HL-60/S4 (cell line): ENCODE data around the gene DST.

ENCODE experiments used
- in situ Hi-C: fragments of 300-500 bp; cut with MboI; formaldehyde crosslinking; loops from 2 replicates; pipeline ENCODE4 v1.14.3; 2022; ENCODE audit warnings: low sequenced_read_pairs

Gene DST

GRCh38 chr6:56448046-56448445, 194.6 kb downstream of the DST start:
- in situ Hi-C loops = no loop called here

DNA sequence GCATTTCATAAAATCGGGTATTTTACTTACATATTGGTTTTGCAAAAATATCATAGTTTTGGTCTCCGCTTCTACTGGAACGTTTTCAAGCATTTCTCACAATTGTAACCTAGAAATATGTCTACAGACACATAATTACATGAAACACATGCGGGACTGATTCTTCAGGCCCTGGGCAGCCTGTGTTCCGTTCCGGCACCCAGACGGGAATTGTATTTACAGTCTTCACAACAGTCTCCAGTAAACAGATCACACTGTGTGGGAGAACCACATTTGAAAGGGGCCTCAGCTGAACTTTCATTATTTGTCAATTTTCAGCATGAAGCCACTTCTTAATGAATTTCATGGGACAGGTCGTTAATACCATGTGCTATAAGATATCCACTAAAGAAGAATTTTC, 196.9 kb downstream of the DST start:
- in situ Hi-C loops = no loop called here

DNA sequence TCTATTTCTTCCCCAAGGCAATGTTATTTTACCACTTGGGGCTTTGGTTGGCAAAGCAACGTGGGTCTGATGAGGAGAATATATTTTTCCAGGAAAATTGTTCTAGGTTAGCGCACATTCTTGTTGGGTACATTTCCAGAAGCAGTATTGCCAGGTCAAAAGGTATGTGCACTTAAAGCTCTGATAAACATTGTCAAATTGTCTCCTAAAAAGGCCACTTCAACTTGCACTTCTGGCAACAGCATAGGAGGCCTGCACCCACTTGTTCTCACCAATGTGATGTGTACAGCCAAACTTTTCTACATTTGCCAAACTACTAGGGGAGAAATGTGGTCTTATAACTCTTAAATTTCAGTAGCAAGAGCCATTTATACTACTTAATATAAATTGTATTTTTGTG, 197.8 kb downstream of the DST start:
- in situ Hi-C loops = no loop called here

GRCh38 chr6:56440551-56440981, 202.1 kb downstream of the DST start:
- in situ Hi-C loops = no loop called here

- in situ Hi-C loops = no loop called here
These were observed 205.4 kb downstream of the DST start for GRCh38 chr6:56437171-56437900.

DNA sequence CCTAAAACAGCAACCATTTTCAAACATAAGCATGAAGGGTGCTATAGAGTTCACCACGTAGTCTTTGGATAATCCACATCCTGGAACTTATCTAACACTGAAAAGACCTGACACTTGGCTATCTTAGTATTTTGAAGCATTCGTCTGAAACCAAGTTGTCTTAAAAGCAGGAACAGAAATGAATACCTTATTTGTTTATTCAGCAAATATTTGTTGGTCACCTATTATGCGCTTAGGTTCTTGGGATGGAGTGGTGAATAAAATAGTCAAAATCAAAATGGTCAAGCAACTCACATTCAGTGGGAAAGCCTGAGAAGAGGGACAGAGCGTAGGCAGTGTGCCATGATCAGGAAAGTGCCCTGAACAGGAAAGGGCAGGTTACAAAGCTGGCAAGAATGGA, 206.9 kb downstream of the DST start:
- in situ Hi-C loops = no loop called here

DNA sequence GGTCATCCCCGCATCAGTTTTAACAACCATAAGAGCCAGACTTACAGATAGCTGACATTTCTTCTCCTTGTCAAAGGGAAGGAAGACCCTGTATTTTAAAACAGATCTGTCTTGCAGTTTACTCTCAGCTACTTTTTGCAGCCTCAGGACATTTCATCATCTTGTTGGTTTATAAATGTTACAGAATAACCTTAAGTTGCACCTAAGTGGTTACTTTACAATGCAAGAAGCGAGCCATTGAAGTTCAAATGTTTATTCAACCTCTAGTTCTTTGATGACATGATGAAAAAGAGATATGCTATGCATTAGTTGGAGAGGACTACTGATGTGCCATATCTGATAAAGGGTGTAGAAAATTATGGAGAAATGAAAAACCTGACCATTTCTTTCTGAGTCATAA, 207.4 kb downstream of the DST start:
- in situ Hi-C loops = no loop called here

- in situ Hi-C loops = no loop called here
These were observed 208.1 kb downstream of the DST start for GRCh38 chr6:56434606-56435005.

DNA sequence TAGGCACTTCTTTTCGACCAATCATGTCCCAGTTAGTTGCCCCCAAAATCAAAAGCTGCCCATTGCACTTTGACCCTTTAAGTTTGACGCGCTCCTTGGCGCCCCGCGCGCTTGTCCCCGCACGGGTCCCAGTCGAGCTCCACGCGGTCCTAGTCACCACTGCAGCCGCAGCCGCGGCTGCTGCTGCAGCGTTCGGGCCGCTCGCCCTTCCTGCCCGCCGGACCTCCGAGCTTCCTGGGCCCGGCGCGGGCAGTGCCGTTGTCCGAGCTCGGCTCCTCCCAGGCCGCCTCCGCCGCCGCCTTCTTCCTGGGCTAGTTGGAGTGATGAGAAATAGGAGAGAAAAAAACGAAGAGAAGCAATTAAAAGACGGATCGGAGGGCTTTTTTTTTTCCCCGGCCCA, 209.6 kb downstream of the DST start:
- in situ Hi-C loops = no loop called here

- in situ Hi-C loops = no loop called here
These were observed 210.5 kb downstream of the DST start for GRCh38 chr6:56432194-56432593.

DNA sequence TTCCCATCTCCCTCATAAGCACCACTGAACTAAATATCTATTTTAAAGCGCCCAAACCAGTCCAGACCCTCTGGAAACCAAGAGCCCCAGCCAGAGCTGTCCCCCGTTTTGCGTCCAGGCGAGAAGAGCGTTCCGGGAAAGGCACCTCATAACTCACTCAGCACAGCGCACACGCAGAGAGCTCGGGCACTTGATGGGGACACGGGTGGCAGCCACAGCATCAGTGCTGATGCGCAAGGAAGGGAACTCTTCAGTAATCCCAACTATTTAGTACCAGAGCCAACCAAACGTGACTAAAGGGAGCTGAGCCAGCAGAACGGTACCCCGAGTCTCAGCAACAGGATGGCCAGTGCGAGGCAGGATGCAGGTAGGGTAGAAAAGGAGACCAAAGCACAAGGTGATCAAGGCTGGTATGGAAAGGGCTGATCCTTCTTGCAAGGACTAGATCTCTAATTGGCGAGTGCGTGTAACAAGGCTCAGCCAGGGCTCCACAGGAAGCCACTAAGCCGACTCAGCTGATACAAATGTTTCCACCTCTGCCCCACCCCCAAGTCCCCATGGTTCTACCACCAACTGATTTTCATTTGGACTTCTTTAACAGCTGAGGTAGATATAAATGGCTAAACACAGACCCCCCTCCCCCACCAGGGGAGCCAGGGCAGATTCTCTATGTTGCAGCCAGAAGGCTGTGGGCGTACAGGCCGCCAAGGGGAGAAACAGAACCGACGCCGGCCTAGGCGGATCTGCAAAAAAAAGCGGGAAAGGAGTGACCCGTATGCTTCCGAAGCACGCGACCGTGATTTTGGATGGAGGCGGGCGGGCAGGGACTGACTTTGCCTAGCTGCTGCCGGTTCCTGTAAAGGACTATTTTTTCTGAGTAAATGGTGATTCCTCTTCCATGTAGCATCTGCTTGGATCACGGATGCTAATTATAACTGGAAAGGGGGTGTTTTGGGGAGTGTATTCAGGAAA, 211.8 kb downstream of the DST start:
- in situ Hi-C loops = no loop called here

GRCh38 chr6:56424542-56425083, 218.1 kb downstream of the DST start:
- in situ Hi-C loops = no loop called here

DNA sequence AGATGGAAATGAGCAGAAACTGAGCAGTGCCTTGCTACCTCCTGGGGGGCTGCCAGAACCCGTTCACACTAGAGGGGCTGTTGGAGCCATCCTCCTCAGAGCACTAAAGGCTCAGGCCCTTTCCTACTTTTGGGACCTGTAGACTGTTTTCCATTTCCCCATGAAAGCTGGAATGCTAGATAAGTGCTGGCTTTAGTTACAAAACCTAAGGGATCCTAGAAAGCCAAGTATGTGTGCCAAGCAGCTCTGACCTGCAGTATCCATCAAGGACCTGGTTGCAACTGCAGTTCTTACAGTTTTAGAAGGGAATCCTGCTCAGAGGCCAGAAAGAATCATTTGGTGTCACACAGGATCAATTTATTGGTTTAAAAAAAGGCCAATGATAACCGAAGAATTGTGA, 218.6 kb downstream of the DST start:
- in situ Hi-C loops = no loop called here

- in situ Hi-C loops = no loop called here
These were observed 222.4 kb downstream of the DST start for GRCh38 chr6:56420296-56420695.

GRCh38 chr6:56419191-56419590, 223.5 kb downstream of the DST start:
- in situ Hi-C loops = no loop called here

DNA sequence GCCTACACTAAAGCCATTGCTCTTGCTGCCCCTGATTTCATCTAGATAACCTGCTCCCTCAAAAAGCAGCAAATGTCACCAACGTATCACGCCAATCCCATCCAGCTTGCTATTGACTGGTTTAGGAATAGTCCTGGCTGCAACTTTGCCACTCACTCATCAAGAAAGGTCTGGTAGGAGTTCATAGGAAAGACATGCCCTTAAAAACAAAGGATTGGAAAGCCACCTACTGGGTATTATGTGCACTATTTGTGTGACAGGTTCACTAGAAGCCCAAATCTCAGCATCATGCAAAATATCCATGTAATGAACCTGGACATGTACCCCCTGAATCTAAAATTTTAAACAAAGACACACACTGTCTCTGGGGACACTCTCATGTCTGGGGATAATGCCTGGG, 224.9 kb downstream of the DST start:
- in situ Hi-C loops = no loop called here

- in situ Hi-C loops = no loop called here
These were observed 226.4 kb downstream of the DST start for GRCh38 chr6:56416247-56416646.

DNA sequence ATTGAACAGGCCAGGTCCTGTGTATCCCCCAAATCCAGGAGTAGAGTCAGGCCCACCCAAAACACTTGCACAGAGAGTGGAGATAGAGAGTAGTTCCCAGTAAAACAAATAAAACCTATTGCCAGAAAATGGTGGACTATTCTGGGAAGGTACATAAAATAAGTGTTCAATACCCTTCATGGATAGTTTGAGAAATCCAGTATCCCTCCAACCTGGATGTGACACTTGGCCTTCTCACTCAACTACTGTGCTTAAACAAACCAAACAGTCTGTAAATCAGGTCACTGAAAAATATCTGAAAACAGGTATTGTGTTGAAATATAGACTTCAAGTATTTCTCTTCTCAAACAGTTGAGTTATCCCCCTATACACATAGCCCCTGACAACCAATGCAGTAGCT, 233.7 kb downstream of the DST start:
- in situ Hi-C loops = no loop called here
